Central memory CD8-positive, alpha-beta T cell (primary cell): ENCODE results near the gene LAGE3.

Source experiments
- ATAC-seq: fragments of 150-1000 bp; cut with Tn5 transposase; replicated peaks from 2 replicates; pipeline ENCODE4 v1.10.0; 2022; ENCODE audit warnings: mild to moderate bottlenecking, moderate FRiP score, moderate number of reproducible peaks; ENCODE audit not compliant: poor library complexity, severe bottlenecking; ENCODE audit errors: extremely low read depth
- DNase-seq, 2 donors: peaks; one replicate each; pipeline ENCODE4 v3.0.0; 2021; ENCODE audit warnings: low spot score in 2 of 2
- H3K27ac Mint-ChIP-seq: one replicate; pipeline ENCODE4 v1.8.0; 2022; ENCODE audit warnings: low read depth, mild to moderate bottlenecking, moderate library complexity, mixed read lengths
- H3K27me3 Mint-ChIP-seq: one replicate; pipeline ENCODE4 v1.8.0; 2022; ENCODE audit warnings: mixed read lengths
- H3K36me3 Mint-ChIP-seq: one replicate; pipeline ENCODE4 v1.8.0; 2022; ENCODE audit warnings: mild to moderate bottlenecking, moderate library complexity, mixed read lengths; ENCODE audit not compliant: insufficient read depth
- H3K4me1 Mint-ChIP-seq: one replicate; pipeline ENCODE4 v1.8.0; 2022; ENCODE audit warnings: mixed read lengths
- H3K4me3 Mint-ChIP-seq: one replicate; pipeline ENCODE4 v1.8.0; 2022; ENCODE audit warnings: mild to moderate bottlenecking, moderate library complexity, mixed read lengths
- H3K9me3 Mint-ChIP-seq: one replicate; pipeline ENCODE4 v1.8.0; 2022; ENCODE audit warnings: mixed read lengths

LAGE3 gene

GRCh38 chrX:154440623-154441357 is 38.3 kb downstream of the LAGE3 start:
- ATAC-seq, result no peak
- Mint-ChIP-seq H3K36me3 (peaks cover 20% of the 10 kb centered on the region), H3K27ac (no peak overlapping the region), H3K4me3 (no peak overlapping the region), H3K9me3 (no peaks in the 10 kb centered on the region), H3K27me3 (no peaks in the 10 kb centered on the region), H3K4me1 (peaks cover 19% of the 10 kb centered on the region)
- DNase-seq, result no peak

GRCh38 chrX:154439841-154440240 is 39.2 kb downstream of the LAGE3 start:
- ATAC-seq (no peak), DNase-seq (no peak)
- H3K9me3 Mint-ChIP-seq, result no peaks in the 10 kb centered on the region
- H3K27me3 Mint-ChIP-seq, result no peaks in the 10 kb centered on the region
- H3K4me3 Mint-ChIP-seq, result no peak overlapping the region
- peaks cover 21% of the 10 kb centered on the region for H3K4me1 Mint-ChIP-seq
- peaks cover 24% of the 10 kb centered on the region for H3K36me3 Mint-ChIP-seq
- no peak overlapping the region for H3K27ac Mint-ChIP-seq

- Mint-ChIP-seq H3K36me3 (peaks cover 24% of the 10 kb centered on the region), H3K4me3 (peak overlapping the region; percentile 83), H3K9me3 (no peaks in the 10 kb centered on the region), H3K4me1 (peaks cover 18% of the 10 kb centered on the region), H3K27me3 (no peaks in the 10 kb centered on the region), H3K27ac (peak overlapping the region; percentile 86)
- no peak for DNase-seq
- no peak for ATAC-seq
Observed at GRCh38 chrX:154437971-154438893, 40.8 kb downstream of the LAGE3 start.

GRCh38 chrX:154436983-154437752 is 41.9 kb downstream of the LAGE3 start, which contains the start of gene GDI1:
Gene GDI1, plus strand, starts transcription at chrX:154437154. Its CDS starts 101 bp downstream, at chrX:154437255.
- Mint-ChIP-seq H3K27ac (peak within 1 kb of the TSS; percentile 86), H3K4me1 (peaks cover 17% of the 10 kb centered on the region), H3K4me3 (peak within 1 kb of the TSS; percentile 83), H3K36me3 (peaks cover 24% of the 10 kb centered on the region), H3K9me3 (no peaks in the 10 kb centered on the region), H3K27me3 (no peaks in the 10 kb centered on the region)
- DNase-seq (peak; percentile 24 to 42), ATAC-seq (peak; percentile 50)

GRCh38 chrX:154436374-154436982 is 42.6 kb downstream of the LAGE3 start:
- H3K36me3 Mint-ChIP-seq, result peaks cover 24% of the 10 kb centered on the region
- peak; percentile 47 for ATAC-seq
- peaks cover 20% of the 10 kb centered on the region for H3K4me1 Mint-ChIP-seq
- peak in 1 of 2 donors; percentile 21 for DNase-seq
- no peaks in the 10 kb centered on the region for H3K27me3 Mint-ChIP-seq
- peak overlapping the region; percentile 86 for H3K27ac Mint-ChIP-seq
- peak overlapping the region; percentile 83 for H3K4me3 Mint-ChIP-seq
- H3K9me3 Mint-ChIP-seq, result no peaks in the 10 kb centered on the region

GRCh38 chrX:154435171-154435733 is 43.8 kb downstream of the LAGE3 start:
- Mint-ChIP-seq H3K36me3 (peaks cover 22% of the 10 kb centered on the region), H3K27me3 (no peaks in the 10 kb centered on the region), H3K4me1 (peaks cover 29% of the 10 kb centered on the region), H3K4me3 (no peak overlapping the region), H3K9me3 (no peaks in the 10 kb centered on the region), H3K27ac (no peak overlapping the region)
- DNase-seq (no peak), ATAC-seq (no peak)

- ATAC-seq, result no peak
- H3K9me3 Mint-ChIP-seq, result no peaks in the 10 kb centered on the region
- H3K36me3 Mint-ChIP-seq, result peaks cover 22% of the 10 kb centered on the region
- no peak for DNase-seq
- H3K27ac Mint-ChIP-seq, result no peak overlapping the region
- H3K27me3 Mint-ChIP-seq, result no peaks in the 10 kb centered on the region
- no peak overlapping the region for H3K4me3 Mint-ChIP-seq
- H3K4me1 Mint-ChIP-seq, result peaks cover 34% of the 10 kb centered on the region
Observed at GRCh38 chrX:154434394-154435168, 44.5 kb downstream of the LAGE3 start.

- Mint-ChIP-seq H3K27me3 (no peaks in the 10 kb centered on the region), H3K4me1 (peaks cover 35% of the 10 kb centered on the region), H3K4me3 (no peak overlapping the region), H3K36me3 (peaks cover 19% of the 10 kb centered on the region), H3K27ac (no peak overlapping the region), H3K9me3 (no peaks in the 10 kb centered on the region)
- ATAC-seq, result no peak
- DNase-seq, result no peak
Observed at GRCh38 chrX:154433605-154434004, 45.5 kb downstream of the LAGE3 start.

GRCh38 chrX:154432210-154432609 is 46.9 kb downstream of the LAGE3 start:
- Mint-ChIP-seq H3K27ac (no peak overlapping the region), H3K4me1 (peaks cover 33% of the 10 kb centered on the region), H3K27me3 (no peaks in the 10 kb centered on the region), H3K9me3 (no peaks in the 10 kb centered on the region), H3K36me3 (peaks cover 15% of the 10 kb centered on the region), H3K4me3 (no peak overlapping the region)
- ATAC-seq (no peak), DNase-seq (no peak)

GRCh38 chrX:154431341-154431740 is 47.7 kb downstream of the LAGE3 start:
- no peaks in the 10 kb centered on the region for H3K27me3 Mint-ChIP-seq
- H3K4me1 Mint-ChIP-seq, result peaks cover 32% of the 10 kb centered on the region
- no peaks in the 10 kb centered on the region for H3K9me3 Mint-ChIP-seq
- DNase-seq (no peak), ATAC-seq (no peak)
- no peak overlapping the region for H3K4me3 Mint-ChIP-seq
- H3K36me3 Mint-ChIP-seq, result peaks cover 13% of the 10 kb centered on the region
- H3K27ac Mint-ChIP-seq, result no peak overlapping the region

GRCh38 chrX:154430916-154431315 is 48.2 kb downstream of the LAGE3 start:
- H3K9me3 Mint-ChIP-seq, result no peaks in the 10 kb centered on the region
- ATAC-seq (no peak), DNase-seq (no peak)
- H3K4me1 Mint-ChIP-seq, result peaks cover 28% of the 10 kb centered on the region
- no peaks in the 10 kb centered on the region for H3K27me3 Mint-ChIP-seq
- H3K4me3 Mint-ChIP-seq, result no peak overlapping the region
- H3K27ac Mint-ChIP-seq, result no peak overlapping the region
- H3K36me3 Mint-ChIP-seq, result peaks cover 10% of the 10 kb centered on the region
